ENCODE data around the gene IFITM1.
A peak's percentile ranks its signal among the peaks of the same experiment; 100 is the strongest.
"Not testable (repeated sequence)": the region's sequence is repeated elsewhere in the genome, so short reads cannot be mapped to it uniquely, and the experiment has no call there.

Gene IFITM1

DNA sequence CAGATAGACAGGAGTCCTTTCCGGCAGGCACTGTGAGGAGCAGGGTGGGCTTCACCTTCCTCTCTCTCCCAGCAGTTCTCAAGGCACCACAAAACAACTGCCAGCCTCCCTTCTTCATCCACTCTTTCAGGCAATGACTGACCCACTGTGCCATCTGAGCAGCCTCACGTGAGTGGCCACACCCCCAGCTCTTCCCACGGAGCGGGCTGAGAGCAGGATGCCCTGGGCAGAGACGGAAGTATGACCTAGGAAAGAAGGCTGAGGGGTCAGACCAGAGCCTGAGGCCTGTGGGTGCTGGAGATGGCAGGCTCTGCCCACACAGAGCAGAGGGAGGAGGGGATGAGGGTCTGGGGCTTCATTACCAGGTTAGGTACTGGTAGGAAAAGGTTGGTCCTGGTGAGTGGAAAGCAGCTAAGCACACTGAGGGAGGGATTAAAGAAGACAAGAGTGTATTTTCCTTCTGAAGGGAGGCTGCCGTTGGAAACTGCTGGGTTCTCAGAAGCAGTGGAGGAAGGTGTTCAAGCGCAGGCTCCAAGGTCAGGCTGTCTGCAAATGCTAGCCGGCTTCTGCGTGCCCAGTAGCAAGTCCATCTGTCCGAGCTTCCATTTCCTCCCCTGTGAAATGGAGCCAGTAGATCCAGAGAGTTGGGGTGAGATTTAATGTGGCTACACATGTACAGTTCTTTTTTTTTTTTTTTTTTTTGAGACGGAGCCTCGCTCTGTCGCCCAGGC, 31.0 kb upstream of the IFITM1 start:
- no peak for DNase-seq (ENCODE audit: low read depth in 2 of 2)

DNA sequence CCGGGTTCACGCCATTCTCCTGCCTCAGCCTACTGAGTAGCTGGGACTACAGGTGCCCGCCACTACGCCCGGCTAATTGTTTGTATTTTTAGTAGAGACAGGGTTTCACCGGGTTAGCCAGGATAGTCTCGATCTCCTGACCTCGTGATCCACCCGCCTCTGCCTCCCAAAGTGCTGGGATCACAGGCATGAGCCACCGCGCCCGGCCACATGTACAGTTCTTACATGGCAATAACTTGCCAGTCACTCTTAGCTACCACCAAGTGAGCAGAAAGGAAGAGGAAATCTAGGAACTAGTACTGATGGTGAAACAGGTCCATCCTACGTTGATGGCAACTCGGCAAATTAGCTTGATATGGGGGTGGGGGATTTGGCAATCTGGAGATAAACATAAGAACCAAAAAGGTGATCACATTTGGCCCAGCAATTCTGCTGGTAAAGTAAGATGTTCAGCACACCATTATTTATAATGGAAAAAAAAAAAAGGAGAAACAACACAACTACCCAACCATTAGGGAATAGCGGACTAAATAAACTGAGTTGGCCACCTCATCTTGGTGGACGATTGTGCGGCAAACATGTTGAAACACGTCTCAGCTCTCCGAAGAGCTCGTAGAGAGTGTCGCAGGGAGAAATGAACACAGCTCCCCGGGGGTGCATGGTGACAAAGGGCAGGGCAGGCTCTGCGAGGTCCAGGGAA, 30.3 kb upstream of the IFITM1 start:
- DNase-seq (ENCODE audit: low read depth in 2 of 2): no peak

DNA sequence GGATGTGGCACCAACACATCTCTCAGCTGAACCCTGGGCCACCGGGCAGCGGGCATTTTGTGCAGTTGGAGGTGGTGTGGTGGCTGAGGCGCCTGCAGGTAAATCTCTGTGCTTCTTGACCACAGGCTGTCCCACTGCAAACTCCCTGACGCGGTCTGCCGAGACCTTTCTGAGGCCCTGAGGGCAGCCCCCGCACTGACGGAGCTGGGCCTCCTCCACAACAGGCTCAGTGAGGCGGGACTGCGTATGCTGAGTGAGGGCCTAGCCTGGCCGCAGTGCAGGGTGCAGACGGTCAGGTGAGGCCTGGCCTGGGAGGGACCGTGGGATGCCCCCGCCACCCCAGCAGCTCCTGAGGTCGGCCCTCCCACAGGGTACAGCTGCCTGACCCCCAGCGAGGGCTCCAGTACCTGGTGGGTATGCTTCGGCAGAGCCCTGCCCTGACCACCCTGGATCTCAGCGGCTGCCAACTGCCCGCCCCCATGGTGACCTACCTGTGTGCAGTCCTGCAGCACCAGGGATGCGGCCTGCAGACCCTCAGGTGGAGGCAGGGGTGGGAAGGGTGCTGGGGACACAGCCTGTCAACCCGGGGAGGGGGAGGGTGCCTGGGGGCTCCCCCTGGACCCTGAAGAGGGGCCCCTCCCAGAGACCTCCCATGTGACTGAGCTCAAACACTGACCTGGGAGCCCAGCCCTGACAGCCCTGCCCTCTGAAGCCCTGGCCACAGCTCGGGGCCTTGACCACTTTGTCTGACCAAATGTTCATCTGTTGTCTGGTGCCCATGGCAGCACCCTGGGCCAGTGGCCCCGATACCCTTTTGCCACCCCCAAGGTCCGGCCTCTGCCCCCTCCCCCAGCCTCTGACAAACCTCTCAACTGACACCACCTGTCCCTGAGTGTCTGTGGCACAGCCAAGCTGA, 29.5 kb upstream of the IFITM1 start:
- DNase-seq (ENCODE audit: low read depth in 2 of 2): no peak

DNA sequence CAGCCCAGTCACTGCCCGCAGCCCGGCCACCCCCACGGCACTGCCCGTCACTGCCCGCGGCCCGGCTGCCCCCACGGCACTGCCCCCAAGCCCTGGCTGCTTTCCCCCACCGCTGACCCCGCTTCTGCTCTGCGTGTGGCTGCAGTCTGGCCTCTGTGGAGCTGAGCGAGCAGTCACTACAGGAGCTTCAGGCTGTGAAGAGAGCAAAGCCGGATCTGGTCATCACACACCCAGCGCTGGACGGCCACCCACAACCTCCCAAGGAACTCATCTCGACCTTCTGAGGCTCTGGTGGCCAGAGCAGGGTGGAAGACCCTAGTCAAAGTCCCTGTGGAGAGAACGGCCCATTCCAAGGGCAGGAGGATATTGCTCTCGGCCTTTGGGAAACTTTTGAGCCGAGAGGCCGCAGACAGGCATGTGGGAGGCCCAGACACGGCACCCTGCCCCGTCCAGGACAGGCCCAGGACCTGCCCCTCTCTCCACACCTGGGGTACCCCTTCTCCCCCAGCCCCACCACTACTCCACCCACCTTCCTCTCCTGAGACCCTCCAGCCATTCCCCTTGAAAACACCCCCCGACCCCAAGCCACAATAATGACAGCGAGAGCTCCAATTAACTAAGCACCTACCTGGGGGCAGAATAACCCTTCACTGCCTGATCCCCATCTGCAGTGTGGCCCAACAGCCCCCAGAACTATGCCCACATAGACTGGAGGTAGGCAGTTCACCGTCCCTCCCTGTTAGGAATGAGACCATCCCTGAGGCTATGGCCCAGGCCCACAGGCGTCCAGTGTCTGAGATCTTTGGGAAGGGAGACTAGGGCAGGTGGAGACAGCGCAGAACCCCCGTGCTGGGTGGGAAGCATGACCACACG, 28.6 kb upstream of the IFITM1 start:
- no peak for DNase-seq (ENCODE audit: low read depth in 2 of 2)

DNA sequence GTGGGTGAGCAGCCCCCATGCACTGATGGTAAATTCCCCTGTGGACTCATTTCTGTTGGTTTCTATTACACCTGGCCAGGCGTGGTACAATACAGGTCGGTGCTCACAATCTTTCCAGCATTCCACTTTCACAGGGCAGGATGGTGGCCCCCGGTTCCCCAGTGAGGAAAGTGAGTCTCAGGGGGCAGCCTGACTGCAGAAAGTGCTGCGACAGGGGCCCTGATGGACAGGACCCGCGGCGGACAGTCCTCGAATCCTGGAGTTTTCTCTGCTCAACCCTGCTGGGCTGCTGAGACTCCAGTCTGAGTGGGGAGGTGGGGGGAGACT, 28.0 kb upstream of the IFITM1 start:
- no peak for DNase-seq (ENCODE audit: low read depth in 2 of 2)

DNA sequence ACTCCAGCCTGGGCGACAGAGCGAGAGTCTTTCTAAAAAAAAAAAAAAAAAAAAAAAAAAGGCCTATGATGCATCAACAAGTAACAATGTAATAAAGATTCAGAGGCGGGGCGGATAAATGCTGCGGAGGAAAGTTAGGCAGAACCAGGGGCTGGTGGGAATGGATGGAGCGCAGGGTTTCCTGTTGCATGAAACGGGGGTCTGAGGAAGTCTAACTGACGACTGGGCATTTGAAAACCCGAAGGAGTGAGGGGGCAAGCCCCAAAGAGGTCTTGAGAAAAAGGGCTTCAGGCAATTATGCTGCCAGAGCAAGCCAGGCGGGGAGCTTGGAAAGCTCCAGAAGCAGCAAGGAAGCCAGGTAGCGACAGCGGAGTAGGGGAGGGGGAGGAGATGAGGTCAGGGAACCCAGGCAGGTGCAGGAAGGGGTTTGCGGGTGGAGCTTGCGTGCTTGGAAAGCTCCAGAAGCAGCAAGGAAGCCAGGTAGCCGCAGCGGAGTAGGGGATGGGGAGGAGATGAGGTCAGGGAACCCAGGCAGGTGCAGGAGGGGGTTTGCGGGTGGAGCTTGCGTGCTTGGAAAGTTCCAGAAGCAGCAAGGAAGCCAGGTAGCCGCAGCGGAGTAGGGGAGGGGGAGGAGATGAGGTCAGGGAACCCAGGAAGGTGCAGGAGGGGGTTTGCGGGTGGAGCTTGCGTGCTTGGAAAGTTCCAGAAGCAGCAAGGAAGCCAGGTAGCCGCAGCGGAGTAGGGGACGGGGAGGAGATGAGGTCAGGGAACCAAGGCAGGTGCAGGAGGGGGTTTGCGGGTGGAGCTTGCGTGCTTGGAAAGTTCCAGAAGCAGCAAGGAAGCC, 26.6 kb upstream of the IFITM1 start:
- DNase-seq (ENCODE audit: low read depth in 2 of 2): not testable (repeated sequence)

DNA sequence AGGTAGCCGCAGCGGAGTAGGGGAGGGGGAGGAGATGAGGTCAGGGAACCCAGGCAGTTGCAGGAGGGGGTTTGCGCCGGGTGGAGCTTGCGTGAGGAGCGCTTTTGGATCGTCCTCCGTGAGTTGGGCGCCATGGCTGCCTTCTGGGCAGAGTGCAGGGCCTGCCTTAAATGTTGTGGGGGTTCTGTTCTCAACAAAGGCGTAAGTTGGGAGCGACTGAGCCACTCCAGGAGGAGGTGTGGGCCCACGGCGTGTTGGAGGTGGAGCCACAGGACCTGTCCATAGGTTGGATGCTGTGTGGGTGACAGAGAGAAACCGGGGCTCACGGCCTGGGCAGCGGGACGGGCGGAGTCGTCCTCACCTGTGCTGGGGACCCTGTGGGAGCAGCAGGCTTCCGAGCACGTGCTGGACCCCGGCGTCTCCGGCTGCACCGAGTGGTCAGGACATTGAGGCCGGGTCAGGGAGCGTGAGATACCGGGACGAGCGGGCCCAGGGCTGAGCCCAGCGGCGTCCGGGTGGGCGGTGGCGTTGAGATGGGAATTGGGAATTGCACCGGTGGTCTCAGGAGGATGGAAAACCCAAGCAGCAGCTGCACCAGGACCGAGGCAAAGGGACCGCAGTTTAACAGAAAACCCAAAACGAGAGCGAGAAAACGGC, 25.9 kb upstream of the IFITM1 start:
- no peak for DNase-seq (ENCODE audit: low read depth in 2 of 2)

DNA sequence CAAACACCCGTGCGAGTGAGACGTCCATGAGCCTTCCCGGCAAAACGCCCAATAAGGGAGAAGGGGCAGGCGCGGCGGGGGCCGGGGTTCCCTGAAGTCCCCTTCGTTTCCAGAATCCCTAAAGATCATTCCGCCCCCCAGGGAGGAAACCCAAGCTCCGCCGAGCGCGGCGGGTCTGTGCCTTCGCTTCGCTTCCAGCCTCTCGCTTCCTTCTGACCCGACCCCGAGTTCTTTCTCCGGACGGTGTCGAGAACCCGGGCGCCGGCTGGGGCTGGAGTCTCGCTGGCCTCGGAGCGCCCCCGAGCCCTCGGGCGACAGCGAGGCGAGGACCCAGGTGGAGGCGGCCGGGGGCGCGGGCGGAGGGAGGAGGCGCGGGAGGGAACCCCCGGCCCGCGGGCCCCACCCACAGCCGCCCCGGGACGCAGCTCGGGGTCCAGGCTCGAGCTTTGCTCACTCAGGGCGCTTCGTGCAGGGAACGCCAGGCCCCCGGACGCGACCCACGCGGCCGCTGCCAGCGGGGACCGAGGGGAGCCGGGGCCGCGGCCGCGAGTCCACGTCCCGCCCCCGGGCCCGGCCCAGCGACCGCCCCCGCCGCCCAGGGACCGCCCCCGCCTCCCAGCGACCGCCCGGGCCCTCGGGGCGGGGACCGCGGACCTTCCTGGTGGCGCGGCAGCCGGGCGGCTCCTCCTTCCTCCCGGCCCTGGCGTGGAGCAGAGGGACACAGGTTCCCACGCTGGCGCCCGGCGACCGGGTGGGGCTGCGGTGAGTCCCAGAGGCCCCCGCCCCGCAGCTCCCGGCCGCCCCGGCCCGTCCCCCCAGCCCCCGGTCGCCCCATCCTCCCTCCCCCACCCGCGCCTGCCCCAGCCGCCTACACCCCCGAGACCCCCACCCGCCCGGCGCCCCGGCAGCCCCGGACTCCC, 25.1 kb upstream of the IFITM1 start, which contains the start of gene PGGHG:
Gene PGGHG (plus strand): TSS at position 649 of the 920 bp plus-strand sequence. CDS start 691 bp downstream, outside the sequence.
- DNase-seq (ENCODE audit: low read depth in 2 of 2): peak in 1 of 2 experiments; percentile 54

DNA sequence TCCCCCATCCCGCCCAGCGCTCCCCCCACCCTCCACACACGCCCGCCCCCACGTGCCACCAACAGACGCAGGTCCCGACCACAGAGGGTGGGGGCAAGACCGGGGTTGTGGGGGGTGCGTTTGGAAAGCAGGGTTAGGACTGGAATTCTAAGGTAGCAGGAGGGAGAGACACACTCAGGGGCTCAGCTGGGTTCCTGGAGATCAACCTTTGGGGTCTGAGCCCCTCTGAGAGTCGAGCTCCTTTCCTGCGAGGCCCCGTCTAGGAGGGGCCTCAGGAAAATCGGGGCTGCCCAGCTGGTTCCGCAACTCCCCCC, 24.5 kb upstream of the IFITM1 start:
- no peak for DNase-seq (ENCODE audit: low read depth in 2 of 2)

DNA sequence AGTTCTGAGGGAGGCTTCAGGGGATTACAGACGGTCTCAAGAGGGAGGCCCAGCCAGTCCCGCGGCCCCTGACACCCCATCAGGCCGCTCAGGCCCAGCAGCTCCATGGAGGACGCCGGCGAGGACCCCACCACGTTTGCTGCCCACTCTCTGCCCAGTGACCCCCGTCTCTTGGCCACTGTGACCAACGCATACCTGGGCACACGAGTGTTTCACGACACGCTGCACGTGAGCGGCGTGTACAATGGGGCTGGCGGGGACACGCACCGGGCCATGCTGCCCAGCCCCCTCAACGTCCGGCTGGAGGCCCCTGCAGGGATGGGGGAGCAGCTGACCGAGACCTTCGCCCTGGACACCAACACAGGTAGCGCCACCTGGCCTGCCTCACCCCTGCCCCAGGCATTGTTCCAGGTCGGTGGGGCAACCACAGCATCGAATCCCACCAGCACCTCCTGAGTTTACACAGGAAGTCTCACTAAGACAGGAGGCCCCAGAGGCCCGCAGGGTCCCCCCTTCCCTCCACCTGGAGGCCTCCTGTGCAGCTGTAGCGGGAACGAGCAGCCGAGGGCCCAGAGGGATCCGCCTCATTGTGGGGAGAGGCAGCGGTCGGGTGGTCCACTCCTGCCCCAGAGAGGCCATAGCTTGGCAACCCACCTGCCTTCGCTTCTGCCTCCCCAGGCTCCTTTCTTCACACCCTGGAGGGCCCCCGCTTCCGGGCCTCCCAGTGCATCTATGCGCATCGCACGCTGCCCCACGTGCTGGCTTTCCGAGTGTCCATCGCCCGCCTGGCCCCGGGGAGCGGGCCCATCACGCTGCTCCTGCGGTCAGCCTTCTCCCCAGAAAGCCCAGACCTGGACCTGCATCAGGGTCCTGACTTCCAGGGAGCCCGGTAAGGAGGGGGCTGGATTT, 23.9 kb upstream of the IFITM1 start:
- DNase-seq (ENCODE audit: low read depth in 2 of 2): no peak

DNA sequence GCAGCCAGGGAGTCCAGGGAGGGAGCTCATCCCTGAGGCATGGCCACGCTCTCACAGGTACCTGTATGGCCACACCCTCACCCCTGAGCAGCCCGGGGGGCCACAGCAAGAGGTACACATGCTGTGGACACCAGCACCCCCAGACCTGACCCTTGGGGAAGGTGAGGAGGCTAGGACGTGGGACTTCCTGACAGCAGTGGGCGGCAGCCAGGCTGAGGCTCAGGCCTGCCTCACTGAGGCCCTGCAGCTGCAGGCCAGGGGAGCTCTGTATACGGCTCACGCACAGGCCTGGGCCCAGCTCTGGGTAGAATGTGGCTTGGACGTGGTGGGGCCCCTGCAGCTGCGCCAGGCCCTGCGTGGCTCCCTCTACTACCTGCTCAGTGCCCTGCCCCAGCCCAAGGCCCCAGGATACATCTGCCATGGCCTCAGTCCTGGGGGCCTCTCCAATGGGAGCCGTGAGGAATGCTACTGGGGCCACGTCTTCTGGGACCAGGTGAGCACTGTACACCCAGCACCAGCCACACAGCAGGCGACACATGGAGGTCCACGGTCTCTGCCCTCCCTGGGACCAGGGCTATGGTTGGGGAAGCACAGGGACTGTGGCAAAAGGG, 23.1 kb upstream of the IFITM1 start:
- no peak for DNase-seq (ENCODE audit: low read depth in 2 of 2)

DNA sequence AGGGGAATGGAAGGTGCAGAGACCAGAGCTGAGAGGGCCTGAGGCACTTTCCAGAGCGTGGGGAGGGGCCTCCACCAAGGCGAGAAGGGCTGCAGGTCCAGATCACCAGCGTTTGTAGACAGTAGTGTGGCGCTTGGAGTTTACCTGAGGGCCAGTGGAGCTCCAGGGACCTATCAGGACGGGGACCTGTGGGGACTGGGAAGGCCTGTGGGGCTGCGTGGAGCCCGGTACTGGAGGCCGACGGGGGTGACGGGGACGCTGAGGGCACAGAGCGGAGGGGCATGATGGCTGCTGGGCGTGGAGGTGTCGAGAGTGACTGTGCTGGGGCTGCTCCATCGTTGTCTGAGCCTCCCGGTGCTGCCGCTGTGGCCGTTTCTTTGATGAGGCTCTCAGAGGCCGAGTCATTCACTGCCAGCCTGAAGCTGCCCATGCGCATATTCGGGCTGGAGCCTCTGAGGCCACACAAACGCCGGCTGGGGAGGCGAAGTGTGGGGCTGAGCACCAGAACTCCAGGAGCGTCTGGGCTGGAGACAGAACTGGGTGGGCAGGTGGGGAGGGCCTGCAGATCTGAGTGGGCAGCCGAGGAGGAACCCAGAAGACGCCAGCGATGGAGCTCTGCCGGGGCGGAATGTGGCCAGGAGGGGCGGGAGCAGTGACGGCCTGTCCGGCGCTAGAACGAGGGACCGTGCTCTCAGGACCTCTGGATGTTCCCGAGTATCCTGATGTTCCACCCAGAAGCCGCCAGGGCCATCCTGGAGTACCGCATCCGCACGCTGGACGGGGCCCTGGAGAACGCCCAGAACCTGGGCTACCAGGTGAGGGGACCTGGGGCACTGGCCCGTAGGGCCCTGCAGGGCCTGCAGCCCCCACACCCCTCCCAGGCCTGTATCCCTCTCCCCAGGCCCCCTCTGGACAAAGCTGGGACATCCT, 22.3 kb upstream of the IFITM1 start:
- DNase-seq (ENCODE audit: low read depth in 2 of 2): no peak

DNA sequence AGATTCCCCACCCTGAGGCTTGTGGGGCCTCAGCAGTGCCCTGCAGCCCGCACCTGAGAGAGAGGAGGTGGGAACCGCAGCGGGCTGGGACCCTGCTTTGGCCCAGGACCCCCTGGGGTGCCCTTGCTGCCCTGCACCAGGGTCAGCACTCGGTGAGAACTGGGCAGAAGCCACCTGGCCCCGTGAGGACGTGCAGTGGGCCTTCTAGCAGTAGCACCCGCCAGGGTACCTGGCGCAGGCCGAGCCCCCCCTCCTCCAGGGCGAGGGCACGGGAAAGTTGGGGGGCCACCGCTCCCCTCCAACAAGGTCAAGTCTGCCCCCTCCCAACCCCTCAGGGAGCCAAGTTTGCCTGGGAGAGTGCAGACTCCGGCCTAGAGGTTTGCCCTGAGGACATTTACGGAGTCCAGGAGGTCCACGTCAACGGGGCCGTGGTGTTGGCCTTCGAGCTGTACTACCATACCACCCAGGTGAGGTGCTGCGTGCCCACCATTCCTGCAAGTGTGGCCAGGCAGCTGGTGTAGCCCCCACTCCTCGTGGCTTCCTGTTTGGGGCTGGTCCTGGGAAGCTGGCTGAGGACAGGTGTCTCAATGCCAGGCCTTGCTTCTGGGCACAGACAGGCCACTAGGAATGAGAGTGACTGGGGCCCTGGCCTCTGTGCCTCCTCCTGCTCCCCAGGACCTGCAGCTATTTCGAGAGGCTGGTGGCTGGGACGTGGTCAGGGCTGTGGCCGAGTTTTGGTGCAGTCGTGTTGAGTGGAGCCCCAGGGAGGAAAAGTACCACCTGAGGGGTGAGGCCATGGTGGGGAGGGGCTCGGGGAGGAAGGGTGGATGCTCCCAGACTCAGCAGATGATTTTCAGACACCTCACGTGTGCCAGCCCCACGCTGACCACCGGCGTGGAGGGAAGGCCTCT, 21.4 kb upstream of the IFITM1 start:
- no peak for DNase-seq (ENCODE audit: low read depth in 2 of 2)

DNA sequence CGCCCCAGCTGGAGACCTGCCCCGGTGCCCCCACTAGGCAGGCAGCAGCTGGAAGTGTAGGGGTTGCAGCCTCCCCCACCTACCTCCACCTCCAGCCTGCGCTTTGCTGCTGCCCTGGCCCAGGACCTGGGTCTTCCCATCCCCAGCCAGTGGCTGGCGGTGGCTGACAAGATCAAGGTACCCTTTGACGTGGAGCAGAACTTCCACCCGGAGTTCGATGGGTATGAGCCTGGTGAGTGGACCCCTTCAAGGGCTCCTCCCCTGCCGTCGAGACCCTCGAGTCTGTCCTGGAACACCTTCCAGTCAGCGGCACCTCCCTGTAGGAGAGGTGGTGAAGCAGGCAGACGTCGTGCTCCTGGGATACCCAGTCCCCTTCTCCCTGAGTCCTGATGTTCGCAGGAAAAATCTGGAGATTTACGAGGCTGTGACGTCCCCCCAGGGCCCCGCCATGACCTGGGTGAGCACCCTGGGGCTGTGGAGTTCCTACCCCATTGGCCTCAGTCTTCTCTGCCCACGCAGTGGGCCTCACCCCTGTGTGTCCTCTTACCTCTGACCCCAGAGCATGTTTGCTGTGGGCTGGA, 20.5 kb upstream of the IFITM1 start:
- no peak for DNase-seq (ENCODE audit: low read depth in 2 of 2)
